T follicular helper cell (primary cell): ENCODE data around the gene FBXO28.
"Not testable (repeated sequence)": the region's sequence is repeated elsewhere in the genome, so short reads cannot be mapped to it uniquely, and the experiment has no call there.

Experiments
- DNase-seq: peaks from one replicate; pipeline ENCODE4 v3.0.0-alpha.2; 2020; ENCODE audit warnings: low read depth

Gene FBXO28

GRCh38 chr1:224188286-224188685 is 74.4 kb downstream of the FBXO28 start:
- no peak for DNase-seq

- DNase-seq: no peak
Measured at GRCh38 chr1:224189561-224189960, 75.7 kb downstream of the FBXO28 start.

GRCh38 chr1:224192082-224192788 is 78.3 kb downstream of the FBXO28 start:
- DNase-seq: no peak

- DNase-seq: no peak
Measured at GRCh38 chr1:224193319-224193966, 79.5 kb downstream of the FBXO28 start.

GRCh38 chr1:224196813-224197600 is 83.1 kb downstream of the FBXO28 start:
- DNase-seq: no peak

- no peak for DNase-seq
Measured at GRCh38 chr1:224198572-224198971, 84.7 kb downstream of the FBXO28 start.

- no peak for DNase-seq
Measured at GRCh38 chr1:224199679-224200078, 85.8 kb downstream of the FBXO28 start.

- DNase-seq: no peak
Measured at GRCh38 chr1:224201383-224201782, 87.5 kb downstream of the FBXO28 start.

- DNase-seq: no peak
Measured at GRCh38 chr1:224201853-224202252, 87.9 kb downstream of the FBXO28 start.

- no peak for DNase-seq
Measured at GRCh38 chr1:224203243-224204016, 89.5 kb downstream of the FBXO28 start.

GRCh38 chr1:224205438-224205840 is 91.5 kb downstream of the FBXO28 start:
- DNase-seq: no peak

GRCh38 chr1:224205931-224206538 is 92.1 kb downstream of the FBXO28 start:
- DNase-seq: not testable (repeated sequence)

- no peak for DNase-seq
Measured at GRCh38 chr1:224211206-224211962, 97.5 kb downstream of the FBXO28 start.
